Stimulated activated CD4-positive, alpha-beta T cell treated with anti-CD3 and anti-CD28 coated beads, Interleukin-12 subunit alpha, Interleukin-12 subunit beta, amount 100 ng/mL, for 24 hours (primary cell): ENCODE data around the gene CELF4.

Experiments used
- DNase-seq, 2 experiments: peaks; one replicate each; pipeline ENCODE4 v3.0.0-alpha.2; 2020; ENCODE audit warnings: low read depth in 2 of 2

Gene CELF4

GRCh38 chr18:37225279-37225678 is 340.3 kb downstream of the CELF4 start:
- DNase-seq: no peak

GRCh38 chr18:37222999-37223378 is 342.6 kb downstream of the CELF4 start:
- no peak for DNase-seq

GRCh38 chr18:37222354-37222998 is 343.1 kb downstream of the CELF4 start:
- no peak for DNase-seq

- no peak for DNase-seq
Observed at GRCh38 chr18:37219257-37219656, 346.3 kb downstream of the CELF4 start.

GRCh38 chr18:37218022-37218590 is 347.5 kb downstream of the CELF4 start:
- DNase-seq: no peak

GRCh38 chr18:37210781-37211180 is 354.8 kb downstream of the CELF4 start:
- DNase-seq: no peak

GRCh38 chr18:37207343-37207742 is 358.3 kb downstream of the CELF4 start:
- no peak for DNase-seq

- DNase-seq: no peak
Observed at GRCh38 chr18:37199741-37200140, 365.9 kb downstream of the CELF4 start.
